Colonic mucosa (tissue), 4 donors: ENCODE results near the gene NLRP1. TPM values are rescaled to one million over a fixed set of nuclear protein-coding genes. Genes with fewer than 3 reads are reported as not detected.

ENCODE experiments used
- DNase-seq: peaks from one replicate; pipeline ENCODE4 v3.0.0-alpha.2; 2020
- H3K27ac ChIP-seq: fragments of 200-600 bp; one replicate; pipeline ENCODE4 v1.8.0; 2021
- H3K27me3 ChIP-seq: fragments of 200-600 bp; one replicate; pipeline ENCODE4 v1.8.0; 2021
- H3K36me3 ChIP-seq: fragments of 200-600 bp; one replicate; pipeline ENCODE4 v1.8.0; 2021
- H3K4me1 ChIP-seq: fragments of 200-600 bp; one replicate; pipeline ENCODE4 v1.8.0; 2021; ENCODE audit warnings: mild to moderate bottlenecking
- H3K4me3 ChIP-seq: fragments of 200-600 bp; one replicate; pipeline ENCODE4 v1.8.0; 2021
- H3K9ac ChIP-seq, 2 donors: one replicate each; pipeline ENCODE4 v1.7.0; 2013; ENCODE audit warnings: control low read depth in 2 of 2, low read depth in 2 of 2, low read length in 2 of 2
- H3K9me3 ChIP-seq: fragments of 200-600 bp; one replicate; pipeline ENCODE4 v1.8.0; 2021
- CTCF ChIP-seq: fragments of 200-600 bp; IDR thresholded peaks from one replicate; pipeline ENCODE4 v1.8.0; 2022; ENCODE audit warnings: antibody characterized with exemption, mild to moderate bottlenecking
- intact Hi-C: fragments of 100-400 bp; cut with DNase I; formaldehyde crosslinking; loops from one replicate; pipeline ENCODE4 v1.14.1; 2022
- total RNA-seq, 2 donors: library from RNA; stranded (reverse); fragmentation: NEBNext Ultra II Directional in 1 of 2; extraction: Animal tissue kit (Norgen Biotek cat#: 25700) in 1 of 2; gene quantifications; one replicate each; pipeline ENCODE4 v1.2.1, GENCODE V29; 2021
- donor health status: healthy.
- donor health status: DM: no; HTN: no; CAD: no.
- donor health status: DM: no; HTN: no; CAD: no.

NLRP1 gene
- total RNA-seq, 2 donors from 2014 or later = 5.1 to 7.2 TPM

DNA sequence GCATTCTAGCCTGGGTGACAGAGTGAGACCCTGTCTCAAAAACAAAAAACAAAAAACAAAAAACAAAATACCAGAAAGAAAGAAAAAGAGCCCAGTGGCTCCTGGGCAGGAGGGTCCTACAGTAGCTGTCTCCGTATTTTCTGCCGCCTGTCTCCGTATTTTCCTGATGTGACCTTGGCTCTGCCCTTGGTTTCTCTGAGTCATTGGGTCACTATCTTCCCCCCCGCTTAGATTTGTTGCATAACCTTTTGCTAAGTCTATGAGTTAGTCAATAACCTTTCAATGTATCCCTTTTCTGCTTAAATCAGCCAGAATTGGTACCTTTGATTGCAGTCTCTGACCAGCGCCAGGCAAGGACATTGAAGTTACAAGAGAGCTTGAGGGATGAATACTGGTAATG lies 61.1 kb downstream of the NLRP1 start:
- no peaks in the 10 kb centered on the region for H3K9me3 ChIP-seq
- intact Hi-C loops = no loop called here
- no peak overlapping the region for H3K27ac ChIP-seq
- no peak overlapping the region for H3K4me3 ChIP-seq
- H3K9ac ChIP-seq = no peak overlapping the region
- no peak for DNase-seq
- no peaks in the 10 kb centered on the region for H3K4me1 ChIP-seq
- TF ChIP-seq CTCF = no peak
- H3K27me3 ChIP-seq = no peaks in the 10 kb centered on the region
- no peaks in the 10 kb centered on the region for H3K36me3 ChIP-seq

DNA sequence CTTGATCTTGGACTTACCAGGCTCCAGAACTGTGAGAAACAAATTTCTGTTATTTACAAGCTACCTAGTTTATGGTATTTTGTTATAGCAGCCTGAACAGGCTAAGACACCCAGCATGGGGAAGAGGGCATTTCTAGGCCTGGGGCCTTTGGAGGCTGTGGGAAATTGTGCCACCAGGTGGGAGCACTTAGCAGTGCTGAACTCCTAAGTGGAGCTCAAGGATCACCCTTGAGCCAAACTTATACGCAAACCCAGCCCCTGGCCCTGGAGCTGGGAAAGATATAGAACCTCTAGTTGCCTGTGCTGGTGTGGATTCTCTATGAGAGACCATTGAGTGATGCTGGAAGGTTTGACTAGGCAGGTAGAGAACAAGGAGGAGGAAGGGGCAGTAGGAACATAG lies 61.8 kb downstream of the NLRP1 start:
- H3K27ac ChIP-seq = no peak overlapping the region
- no peak overlapping the region for H3K4me3 ChIP-seq
- H3K4me1 ChIP-seq = no peaks in the 10 kb centered on the region
- H3K36me3 ChIP-seq = no peaks in the 10 kb centered on the region
- intact Hi-C loops = no loop called here
- DNase-seq = no peak
- no peaks in the 10 kb centered on the region for H3K27me3 ChIP-seq
- no peaks in the 10 kb centered on the region for H3K9me3 ChIP-seq
- no peak overlapping the region for H3K9ac ChIP-seq
- TF ChIP-seq CTCF = no peak

- Histone ChIP-seq H3K27me3 (no peaks in the 10 kb centered on the region), H3K4me3 (no peak overlapping the region), H3K4me1 (no peaks in the 10 kb centered on the region), H3K36me3 (no peaks in the 10 kb centered on the region), H3K9ac (no peak overlapping the region), H3K27ac (peak overlapping the region; percentile 7), H3K9me3 (no peaks in the 10 kb centered on the region)
- no peak for TF ChIP-seq CTCF
- no peak for DNase-seq
- intact Hi-C loops = no loop called here
Measured at GRCh38 chr17:5516060-5516792, 68.1 kb downstream of the NLRP1 start.

- Histone ChIP-seq H3K27ac (no peak overlapping the region), H3K4me3 (no peak overlapping the region), H3K27me3 (no peaks in the 10 kb centered on the region), H3K36me3 (no peaks in the 10 kb centered on the region), H3K9me3 (no peaks in the 10 kb centered on the region), H3K4me1 (no peaks in the 10 kb centered on the region), H3K9ac (no peak overlapping the region)
- intact Hi-C loops = no loop called here
- no peak for DNase-seq
- TF ChIP-seq CTCF = no peak
Measured at GRCh38 chr17:5514976-5515375, 69.3 kb downstream of the NLRP1 start.

DNA sequence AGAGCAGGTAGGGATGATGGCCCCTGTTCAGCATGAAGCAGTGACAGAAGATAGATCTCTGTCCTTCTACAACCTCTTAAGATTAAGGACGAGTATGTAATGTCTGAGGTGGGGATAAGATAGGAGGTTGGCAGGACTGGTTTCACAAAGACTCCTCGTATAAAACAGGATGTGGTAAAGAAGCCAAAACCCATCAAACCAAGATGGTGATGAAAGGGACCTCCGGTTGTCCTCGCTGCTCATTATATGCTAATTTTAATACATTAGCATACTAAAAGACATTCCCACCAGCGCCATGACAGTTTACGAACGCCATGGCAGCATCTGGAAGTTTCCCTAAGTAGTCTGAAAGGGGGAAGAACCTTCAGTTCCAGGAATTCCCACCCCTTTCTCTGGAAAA lies 70.7 kb downstream of the NLRP1 start:
- no peak for TF ChIP-seq CTCF
- DNase-seq = no peak
- H3K4me1 ChIP-seq = no peaks in the 10 kb centered on the region
- no peaks in the 10 kb centered on the region for H3K9me3 ChIP-seq
- no peak overlapping the region for H3K9ac ChIP-seq
- no peaks in the 10 kb centered on the region for H3K36me3 ChIP-seq
- H3K27me3 ChIP-seq = no peaks in the 10 kb centered on the region
- H3K27ac ChIP-seq = no peak overlapping the region
- no peak overlapping the region for H3K4me3 ChIP-seq
- intact Hi-C loops = no loop called here
